ENCODE results near the gene SLC34A2. TPM values are rescaled to one million over a fixed set of nuclear protein-coding genes. Genes with fewer than 3 reads are reported as not detected.

The SLC34A2 gene
- total RNA-seq, 4 donors from 2014 or later = 0.83 to 10.3 (median 6.9) TPM

- no peak for DNase-seq
- Histone ChIP-seq H3K4me1 (no peaks in the 10 kb centered on the region), H3K36me3 (no peaks in the 10 kb centered on the region), H3K27me3 (no peaks in the 10 kb centered on the region), H3K9me3 (no peaks in the 10 kb centered on the region), H3K4me3 (no peak overlapping the region), H3K27ac (no peak overlapping the region)
- no peak for TF ChIP-seq POLR2A (IDR thresholded peaks at IDR 0.05)
- TF ChIP-seq CTCF (IDR thresholded peaks at IDR 0.05) = no peak
These were observed 8.1 kb downstream of the SLC34A2 start for GRCh38 chr4:25663781-25664180.

GRCh38 chr4:25666031-25666630 lies 10.5 kb downstream of the SLC34A2 start:
- no peaks in the 10 kb centered on the region for H3K27me3 ChIP-seq
- no peak for TF ChIP-seq POLR2A (IDR thresholded peaks at IDR 0.05)
- no peak for TF ChIP-seq CTCF (IDR thresholded peaks at IDR 0.05)

DNA sequence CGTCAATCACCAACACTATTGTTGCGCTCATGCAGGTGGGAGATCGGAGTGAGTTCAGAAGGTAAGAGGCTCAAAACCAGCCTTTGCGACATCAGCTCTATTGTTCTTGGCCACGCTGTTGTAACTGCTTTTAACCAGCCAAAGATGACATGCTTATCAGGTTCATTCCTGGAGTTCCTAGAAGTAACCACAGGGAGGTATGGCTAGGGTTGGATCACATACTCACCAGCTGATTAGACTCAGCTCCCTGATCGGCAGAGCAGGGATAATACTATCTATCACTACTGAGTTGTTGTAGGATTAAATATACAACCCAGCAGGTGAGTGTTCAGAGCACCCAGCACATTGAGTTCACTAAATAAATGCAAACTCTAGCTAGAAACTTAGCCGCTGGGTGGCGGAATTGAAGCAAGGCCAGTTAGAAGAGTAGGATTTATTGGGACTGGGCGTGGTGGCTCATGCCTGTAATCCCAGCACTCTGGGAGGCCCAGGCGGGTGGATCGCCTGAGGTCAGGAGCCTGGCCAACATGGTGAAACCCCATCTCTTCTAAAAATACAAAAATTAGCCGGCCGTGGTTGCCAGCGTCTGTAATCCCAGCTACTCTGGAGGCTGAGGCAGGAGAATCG lies 12.4 kb downstream of the SLC34A2 start:
- no peak overlapping the region for H3K4me3 ChIP-seq
- no peak for DNase-seq
- TF ChIP-seq POLR2A (IDR thresholded peaks at IDR 0.05) (no peak), CTCF (IDR thresholded peaks at IDR 0.05) (no peak)
- H3K36me3 ChIP-seq = no peaks in the 10 kb centered on the region
- H3K27ac ChIP-seq = no peak overlapping the region
- no peaks in the 10 kb centered on the region for H3K9me3 ChIP-seq
- no peaks in the 10 kb centered on the region for H3K4me1 ChIP-seq
- no peaks in the 10 kb centered on the region for H3K27me3 ChIP-seq

More at GRCh38 chr4:25666031-25666630, 10.5 kb downstream of the SLC34A2 start:
- H3K36me3 ChIP-seq = no peaks in the 10 kb centered on the region
- DNase-seq = no peak
- H3K4me1 ChIP-seq = no peaks in the 10 kb centered on the region
- no peak overlapping the region for H3K27ac ChIP-seq
- no peaks in the 10 kb centered on the region for H3K9me3 ChIP-seq
- no peak overlapping the region for H3K4me3 ChIP-seq

GRCh38 chr4:25670991-25671390 lies 15.3 kb downstream of the SLC34A2 start:
- Histone ChIP-seq H3K27ac (no peak overlapping the region), H3K36me3 (no peaks in the 10 kb centered on the region), H3K4me1 (no peaks in the 10 kb centered on the region), H3K9me3 (no peaks in the 10 kb centered on the region), H3K4me3 (no peak overlapping the region), H3K27me3 (no peaks in the 10 kb centered on the region)
- TF ChIP-seq POLR2A (IDR thresholded peaks at IDR 0.05) (no peak), CTCF (IDR thresholded peaks at IDR 0.05) (no peak)
- no peak for DNase-seq

- no peaks in the 10 kb centered on the region for H3K36me3 ChIP-seq
- DNase-seq = no peak
- H3K27ac ChIP-seq = no peak overlapping the region
- H3K4me1 ChIP-seq = no peaks in the 10 kb centered on the region
- H3K27me3 ChIP-seq = no peaks in the 10 kb centered on the region
- H3K9me3 ChIP-seq = no peaks in the 10 kb centered on the region
- H3K4me3 ChIP-seq = no peak overlapping the region
- TF ChIP-seq CTCF (IDR thresholded peaks at IDR 0.05) (no peak), POLR2A (IDR thresholded peaks at IDR 0.05) (no peak)
These were observed 17.1 kb downstream of the SLC34A2 start for GRCh38 chr4:25672756-25673155.
